Measurements from ENCODE around the gene QKI.

The QKI gene

GRCh38 chr6:163568275-163568674, 153.8 kb downstream of the QKI start:
- Histone ChIP-seq H3K27me3 (ENCODE audit: control insufficient read depth, insufficient read depth, low read length) (no peaks in the 10 kb centered on the region), H3K27ac (ENCODE audit: low read depth, low read length) (no peak overlapping the region), H3K9ac (ENCODE audit: low read length) (no peak overlapping the region), H3K36me3 (ENCODE audit: control insufficient read depth, insufficient read depth, low read length) (no peaks in the 10 kb centered on the region), H3K4me3 (ENCODE audit: low read length) (no peak overlapping the region), H3K4me1 (ENCODE audit: control insufficient read depth, insufficient read depth, low read length) (no peaks in the 10 kb centered on the region)

DNA sequence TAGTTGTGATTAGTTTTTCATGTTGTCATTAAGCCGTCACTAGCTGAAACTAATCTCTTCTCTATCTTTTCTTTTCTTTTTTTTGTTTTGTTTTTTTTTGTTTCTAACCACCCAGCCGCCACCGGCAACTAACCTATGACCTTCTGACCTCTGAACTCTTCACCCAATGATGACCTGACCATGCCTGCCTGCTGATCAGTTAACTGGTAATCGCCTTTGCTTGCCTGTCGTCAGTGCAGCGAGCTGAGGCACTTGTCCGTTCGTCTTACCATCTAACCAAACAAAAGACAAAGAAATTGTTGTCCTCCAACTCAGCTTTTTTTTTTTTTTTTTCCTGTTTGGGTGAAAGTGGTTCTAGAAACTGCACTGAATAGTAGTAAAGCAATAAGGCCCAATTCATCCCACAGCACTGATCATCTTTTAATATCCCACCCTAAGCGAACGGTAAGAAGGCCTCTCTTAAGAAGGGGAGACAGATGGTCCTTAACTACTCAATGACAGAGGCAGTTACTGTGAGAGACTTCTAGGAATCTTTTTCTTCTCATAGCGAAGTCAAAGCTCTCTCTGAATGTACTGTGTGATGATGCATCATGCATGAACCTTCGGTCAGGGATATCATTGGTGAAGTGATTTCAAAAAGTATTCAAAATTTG, 156.2 kb downstream of the QKI start:
- Histone ChIP-seq H3K4me3 (ENCODE audit: low read length) (no peak overlapping the region), H3K4me1 (ENCODE audit: control insufficient read depth, insufficient read depth, low read length) (no peaks in the 10 kb centered on the region), H3K27me3 (ENCODE audit: control insufficient read depth, insufficient read depth, low read length) (no peaks in the 10 kb centered on the region), H3K36me3 (ENCODE audit: control insufficient read depth, insufficient read depth, low read length) (no peaks in the 10 kb centered on the region), H3K9ac (ENCODE audit: low read length) (no peak overlapping the region), H3K27ac (ENCODE audit: low read depth, low read length) (no peak overlapping the region)

GRCh38 chr6:163571730-163572129, 157.2 kb downstream of the QKI start:
- Histone ChIP-seq H3K9ac (ENCODE audit: low read length) (no peak overlapping the region), H3K4me1 (ENCODE audit: control insufficient read depth, insufficient read depth, low read length) (no peaks in the 10 kb centered on the region), H3K27ac (ENCODE audit: low read depth, low read length) (no peak overlapping the region), H3K36me3 (ENCODE audit: control insufficient read depth, insufficient read depth, low read length) (no peaks in the 10 kb centered on the region), H3K4me3 (ENCODE audit: low read length) (no peak overlapping the region), H3K27me3 (ENCODE audit: control insufficient read depth, insufficient read depth, low read length) (no peaks in the 10 kb centered on the region)

DNA sequence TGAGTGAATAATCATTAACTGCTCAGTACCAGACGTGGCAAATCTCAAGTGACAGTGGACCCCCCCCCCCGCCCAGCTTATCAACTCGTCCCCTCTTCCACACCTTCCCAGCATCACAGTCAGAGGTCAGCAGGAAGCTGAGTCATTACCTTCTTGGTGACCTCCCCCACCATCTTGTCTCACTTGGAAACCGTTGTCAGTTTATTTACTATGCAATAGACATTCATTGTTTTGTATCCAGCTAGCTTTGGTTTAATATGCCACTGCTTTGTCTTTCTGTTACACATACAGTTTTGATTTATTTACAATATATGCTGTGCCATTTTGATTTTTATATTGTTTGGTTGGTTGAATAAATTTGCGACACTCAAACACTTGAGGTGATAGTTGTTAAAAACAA, 158.1 kb downstream of the QKI start:
- Histone ChIP-seq H3K9ac (ENCODE audit: low read length) (no peak overlapping the region), H3K4me1 (ENCODE audit: control insufficient read depth, insufficient read depth, low read length) (no peaks in the 10 kb centered on the region), H3K36me3 (ENCODE audit: control insufficient read depth, insufficient read depth, low read length) (no peaks in the 10 kb centered on the region), H3K27me3 (ENCODE audit: control insufficient read depth, insufficient read depth, low read length) (no peaks in the 10 kb centered on the region), H3K27ac (ENCODE audit: low read depth, low read length) (no peak overlapping the region), H3K4me3 (ENCODE audit: low read length) (no peak overlapping the region)

GRCh38 chr6:163573503-163574179, 159.1 kb downstream of the QKI start:
- no peaks in the 10 kb centered on the region for H3K27me3 ChIP-seq (ENCODE audit: control insufficient read depth, insufficient read depth, low read length)
- H3K36me3 ChIP-seq (ENCODE audit: control insufficient read depth, insufficient read depth, low read length), result no peaks in the 10 kb centered on the region
- no peaks in the 10 kb centered on the region for H3K4me1 ChIP-seq (ENCODE audit: control insufficient read depth, insufficient read depth, low read length)
- no peak overlapping the region for H3K9ac ChIP-seq (ENCODE audit: low read length)
- H3K4me3 ChIP-seq (ENCODE audit: low read length), result no peak overlapping the region
- no peak overlapping the region for H3K27ac ChIP-seq (ENCODE audit: low read depth, low read length)

- no peaks in the 10 kb centered on the region for H3K4me1 ChIP-seq (ENCODE audit: control insufficient read depth, insufficient read depth, low read length)
- H3K9ac ChIP-seq (ENCODE audit: low read length), result no peak overlapping the region
- H3K27me3 ChIP-seq (ENCODE audit: control insufficient read depth, insufficient read depth, low read length), result no peaks in the 10 kb centered on the region
- H3K4me3 ChIP-seq (ENCODE audit: low read length), result no peak overlapping the region
- H3K27ac ChIP-seq (ENCODE audit: low read depth, low read length), result no peak overlapping the region
- H3K36me3 ChIP-seq (ENCODE audit: control insufficient read depth, insufficient read depth, low read length), result no peaks in the 10 kb centered on the region
Measured at GRCh38 chr6:163576114-163576513, 161.6 kb downstream of the QKI start.

- H3K36me3 ChIP-seq (ENCODE audit: control insufficient read depth, insufficient read depth, low read length), result no peaks in the 10 kb centered on the region
- no peak overlapping the region for H3K4me3 ChIP-seq (ENCODE audit: low read length)
- no peaks in the 10 kb centered on the region for H3K27me3 ChIP-seq (ENCODE audit: control insufficient read depth, insufficient read depth, low read length)
- H3K4me1 ChIP-seq (ENCODE audit: control insufficient read depth, insufficient read depth, low read length), result no peaks in the 10 kb centered on the region
- no peak overlapping the region for H3K9ac ChIP-seq (ENCODE audit: low read length)
- no peak overlapping the region for H3K27ac ChIP-seq (ENCODE audit: low read depth, low read length)
Measured at GRCh38 chr6:163577404-163577803, 162.9 kb downstream of the QKI start.

DNA sequence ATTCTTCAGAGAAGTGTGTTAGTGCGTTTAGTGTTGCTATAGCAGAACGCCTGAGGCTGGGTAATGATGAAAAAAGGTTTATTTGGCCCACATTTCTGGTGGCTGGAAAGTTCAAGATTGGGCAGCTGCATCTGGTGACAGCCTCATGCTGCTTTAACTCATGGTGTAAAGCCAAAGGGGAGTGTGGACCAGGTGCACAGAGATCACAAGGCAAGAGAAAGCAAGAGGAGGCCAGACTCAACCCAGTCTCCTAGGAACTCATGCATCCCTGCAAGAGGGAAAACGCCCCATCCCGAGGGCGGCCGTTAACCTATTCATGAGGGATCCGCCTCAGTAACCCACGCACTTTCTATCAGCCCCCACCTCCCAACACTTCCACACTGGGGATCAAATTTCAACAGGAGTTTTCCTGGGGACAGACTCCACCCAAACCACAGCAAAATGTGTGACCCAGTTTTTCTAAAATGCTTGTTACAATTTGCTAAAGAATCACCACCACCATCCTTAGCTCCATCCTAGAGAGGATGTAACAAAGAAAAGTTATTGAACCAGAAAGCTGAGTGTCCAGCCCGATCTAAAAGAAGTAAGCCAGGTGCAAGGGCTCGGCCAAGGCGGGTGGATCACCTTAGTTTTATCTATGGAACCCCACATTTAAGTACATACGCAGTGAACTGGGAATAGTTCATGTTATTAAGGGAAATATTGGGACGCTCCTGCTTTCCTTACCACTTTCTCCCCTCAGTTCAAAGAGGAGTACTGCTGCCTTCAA, 164.8 kb downstream of the QKI start:
- Histone ChIP-seq H3K4me1 (ENCODE audit: control insufficient read depth, insufficient read depth, low read length) (no peaks in the 10 kb centered on the region), H3K4me3 (ENCODE audit: low read length) (no peak overlapping the region), H3K36me3 (ENCODE audit: control insufficient read depth, insufficient read depth, low read length) (no peaks in the 10 kb centered on the region), H3K27me3 (ENCODE audit: control insufficient read depth, insufficient read depth, low read length) (no peaks in the 10 kb centered on the region), H3K27ac (ENCODE audit: low read depth, low read length) (no peak overlapping the region), H3K9ac (ENCODE audit: low read length) (no peak overlapping the region)

GRCh38 chr6:163579880-163580295, 165.4 kb downstream of the QKI start:
- H3K9ac ChIP-seq (ENCODE audit: low read length), result no peak overlapping the region
- no peak overlapping the region for H3K27ac ChIP-seq (ENCODE audit: low read depth, low read length)

GRCh38 chr6:163580311-163581030, 166.0 kb downstream of the QKI start:
- Histone ChIP-seq H3K27me3 (ENCODE audit: control insufficient read depth, insufficient read depth, low read length) (no peaks in the 10 kb centered on the region), H3K4me1 (ENCODE audit: control insufficient read depth, insufficient read depth, low read length) (no peaks in the 10 kb centered on the region), H3K27ac (ENCODE audit: low read depth, low read length) (no peak overlapping the region), H3K9ac (ENCODE audit: low read length) (no peak overlapping the region), H3K4me3 (ENCODE audit: low read length) (no peak overlapping the region), H3K36me3 (ENCODE audit: control insufficient read depth, insufficient read depth, low read length) (no peaks in the 10 kb centered on the region)

More at GRCh38 chr6:163579880-163580295, 165.4 kb downstream of the QKI start:
- no peaks in the 10 kb centered on the region for H3K36me3 ChIP-seq (ENCODE audit: control insufficient read depth, insufficient read depth, low read length)
- no peak overlapping the region for H3K4me3 ChIP-seq (ENCODE audit: low read length)
- no peaks in the 10 kb centered on the region for H3K27me3 ChIP-seq (ENCODE audit: control insufficient read depth, insufficient read depth, low read length)
- no peaks in the 10 kb centered on the region for H3K4me1 ChIP-seq (ENCODE audit: control insufficient read depth, insufficient read depth, low read length)

GRCh38 chr6:163583558-163583957, 169.0 kb downstream of the QKI start:
- H3K27ac ChIP-seq (ENCODE audit: low read depth, low read length), result no peak overlapping the region
- H3K4me1 ChIP-seq (ENCODE audit: control insufficient read depth, insufficient read depth, low read length), result no peaks in the 10 kb centered on the region
- no peaks in the 10 kb centered on the region for H3K36me3 ChIP-seq (ENCODE audit: control insufficient read depth, insufficient read depth, low read length)

DNA sequence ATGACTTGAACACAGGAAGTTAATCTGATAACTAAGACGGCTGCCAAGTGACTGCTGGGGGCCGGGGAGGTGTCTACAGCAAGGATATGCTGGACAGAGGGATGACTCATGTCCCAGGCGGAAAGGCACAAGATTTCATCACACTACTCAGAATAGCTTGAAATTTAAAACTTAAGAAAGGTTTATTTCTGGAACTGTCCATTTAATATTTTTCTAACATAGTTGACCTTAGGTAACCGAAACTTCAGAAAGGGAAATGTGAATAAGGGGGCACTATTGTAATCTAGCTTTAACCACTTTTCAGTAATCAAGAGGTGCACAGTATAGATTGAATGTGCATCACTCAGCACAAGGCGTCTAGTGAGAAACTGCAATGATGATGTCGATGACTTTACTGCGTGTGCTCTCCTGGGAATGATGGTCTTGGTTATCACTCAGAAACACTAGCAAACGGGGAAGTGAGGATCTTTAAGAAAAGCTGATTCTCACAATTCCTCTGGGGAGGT, 171.5 kb downstream of the QKI start:
- Histone ChIP-seq H3K4me1 (ENCODE audit: control insufficient read depth, insufficient read depth, low read length) (no peaks in the 10 kb centered on the region), H3K36me3 (ENCODE audit: control insufficient read depth, insufficient read depth, low read length) (no peaks in the 10 kb centered on the region), H3K9ac (ENCODE audit: low read length) (no peak overlapping the region), H3K27ac (ENCODE audit: low read depth, low read length) (no peak overlapping the region), H3K27me3 (ENCODE audit: control insufficient read depth, insufficient read depth, low read length) (no peaks in the 10 kb centered on the region), H3K4me3 (ENCODE audit: low read length) (no peak overlapping the region)

More at GRCh38 chr6:163583558-163583957, 169.0 kb downstream of the QKI start:
- H3K27me3 ChIP-seq (ENCODE audit: control insufficient read depth, insufficient read depth, low read length), result no peaks in the 10 kb centered on the region
- H3K9ac ChIP-seq (ENCODE audit: low read length), result no peak overlapping the region
- H3K4me3 ChIP-seq (ENCODE audit: low read length), result no peak overlapping the region

All from rectal smooth muscle tissue (tissue), 1 donor.